HEK293 (cell line): ENCODE data around the gene NAMPT.

Experiments used
- CTCF ChIA-PET: fragments of 350-600 bp; formaldehyde crosslinking; extraction: SDS; loops from one replicate; lab custom pipeline; 2021; ENCODE audit warnings: antibody characterized with exemption; lab: Yijun Ruan, JAX
- POLR2A ChIA-PET: fragments of 300-600 bp; formaldehyde crosslinking; extraction: SDS; loops from one replicate; lab custom pipeline; 2020; ENCODE audit warnings: antibody characterized with exemption, inconsistent platforms; lab: Yijun Ruan, JAX
- H3K27ac ChIP-seq: fragments of 200-500 bp; sonication (Bioruptor generic); 2 replicates; pipeline ENCODE4 v1.5.1; 2014; ENCODE audit warnings: low read depth, low read length, control low read depth, inconsistent platforms; ENCODE audit errors: extremely low read depth
- H3K36me3 ChIP-seq, 2 experiments: fragments of 200-500 bp in 1 of 2; sonication (Bioruptor generic) in 1 of 2; 1 replicate in 1 of 2; 2 replicates in 1 of 2; pipeline ENCODE4 v1.5.1; 2014 to 2017; ENCODE audit warnings: inconsistent platforms in 2 of 2, low read length in 2 of 2; ENCODE audit not compliant: control insufficient read depth in 2 of 2, insufficient read depth in 1 of 2
- H3K4me1 ChIP-seq: fragments of 200-500 bp; sonication (Bioruptor generic); 2 replicates; pipeline ENCODE4 v1.5.1; 2014; ENCODE audit warnings: mild to moderate bottlenecking, low read length, inconsistent platforms; ENCODE audit not compliant: control insufficient read depth, insufficient read depth
- H3K4me3 ChIP-seq: 2 replicates; pipeline ENCODE4 v1.5.1; 2011; ENCODE audit warnings: low read depth, mild to moderate bottlenecking, control low read depth, low read length, moderate library complexity
- H3K9me3 ChIP-seq: fragments of 200-500 bp; sonication (Bioruptor generic); 2 replicates; pipeline ENCODE4 v1.5.1; 2014; ENCODE audit warnings: low read depth, low read length, inconsistent platforms; ENCODE audit not compliant: control insufficient read depth, insufficient read depth
- REPIN1 ChIP-seq: fragments of 450-650 bp; formaldehyde crosslinking; IDR thresholded peaks from 2 replicates; pipeline ENCODE4 v1.5.1; 2017; ENCODE audit warnings: missing biosample characterization, missing genetic modification characterization, low read depth
- ZNF132 ChIP-seq: fragments of 450-650 bp; formaldehyde crosslinking; IDR thresholded peaks from 2 replicates; pipeline ENCODE4 v1.5.1; 2017; ENCODE audit warnings: missing biosample characterization, missing genetic modification characterization, borderline replicate concordance
- ZNF311 ChIP-seq: fragments of 450-650 bp; formaldehyde crosslinking; IDR thresholded peaks from 2 replicates; pipeline ENCODE4 v1.5.1; 2017; ENCODE audit warnings: missing biosample characterization, missing genetic modification characterization, borderline replicate concordance
- ZNF335 ChIP-seq: fragments of 450-650 bp; formaldehyde crosslinking; conservative IDR thresholded peaks from 2 replicates; pipeline ENCODE4 v1.5.1; 2016; ENCODE audit warnings: missing biosample characterization, missing genetic modification characterization
- ZNF341 ChIP-seq: fragments of 450-650 bp; formaldehyde crosslinking; IDR thresholded peaks from 2 replicates; pipeline ENCODE4; 2016; ENCODE audit warnings: low read depth, missing biosample characterization, missing genetic modification characterization
- ZNF350 ChIP-seq: fragments of 450-650 bp; formaldehyde crosslinking; IDR thresholded peaks from 2 replicates; pipeline ENCODE4 v1.5.0; 2017; ENCODE audit warnings: missing biosample characterization, mild to moderate bottlenecking, missing genetic modification characterization
- ZNF391 ChIP-seq: fragments of 450-650 bp; formaldehyde crosslinking; IDR thresholded peaks from 2 replicates; pipeline ENCODE4 v1.5.1; 2016; ENCODE audit warnings: low read depth, missing biosample characterization, missing genetic modification characterization, borderline replicate concordance
- ZNF404 ChIP-seq: fragments of 450-650 bp; formaldehyde crosslinking; IDR thresholded peaks from 2 replicates; pipeline ENCODE4 v1.5.1; 2017; ENCODE audit warnings: missing biosample characterization, missing genetic modification characterization
- ZNF426 ChIP-seq: fragments of 450-650 bp; formaldehyde crosslinking; IDR thresholded peaks from 2 replicates; pipeline ENCODE4 v1.5.1; 2017; ENCODE audit warnings: missing biosample characterization, missing genetic modification characterization, mild to moderate bottlenecking, inconsistent platforms, moderate library complexity
- ZNF596 ChIP-seq: fragments of 450-650 bp; IDR thresholded peaks from 2 replicates; pipeline ENCODE4 v1.5.0; 2018; ENCODE audit warnings: missing biosample characterization, mild to moderate bottlenecking, missing genetic modification characterization, moderate library complexity
- ZNF623 ChIP-seq: fragments of 450-650 bp; formaldehyde crosslinking; IDR thresholded peaks from 2 replicates; pipeline ENCODE4 v1.5.1; 2016; ENCODE audit warnings: missing biosample characterization, missing genetic modification characterization
- ZNF624 ChIP-seq: fragments of 450-650 bp; formaldehyde crosslinking; IDR thresholded peaks from 2 replicates; pipeline ENCODE4 v1.5.1; 2017; ENCODE audit warnings: missing biosample characterization, missing genetic modification characterization
- ZNF785 ChIP-seq: fragments of 450-650 bp; formaldehyde crosslinking; IDR thresholded peaks from 2 replicates; pipeline ENCODE4 v1.5.1; 2016; ENCODE audit warnings: missing biosample characterization, missing genetic modification characterization
- TF ChIP-seq, protein P1 (sequence below): fragments of 450-650 bp; formaldehyde crosslinking; IDR thresholded peaks from 2 replicates; pipeline ENCODE4 v1.5.0; 2017; ENCODE audit warnings: missing biosample characterization, missing genetic modification characterization, borderline replicate concordance
- TF ChIP-seq, protein P2 (sequence below): fragments of 450-650 bp; formaldehyde crosslinking; IDR thresholded peaks from 2 replicates; pipeline ENCODE4 v1.5.1; 2016; ENCODE audit warnings: missing biosample characterization, missing genetic modification characterization
- TF ChIP-seq, protein P3 (sequence below): fragments of 450-650 bp; formaldehyde crosslinking; IDR thresholded peaks from 2 replicates; pipeline ENCODE4 v1.5.1; 2016; ENCODE audit warnings: missing biosample characterization, missing genetic modification characterization

NAMPT gene

GRCh38 chr7:106273009-106273668, 11.6 kb downstream of the NAMPT start (continued):
- TF ChIP-seq, protein P1, sequence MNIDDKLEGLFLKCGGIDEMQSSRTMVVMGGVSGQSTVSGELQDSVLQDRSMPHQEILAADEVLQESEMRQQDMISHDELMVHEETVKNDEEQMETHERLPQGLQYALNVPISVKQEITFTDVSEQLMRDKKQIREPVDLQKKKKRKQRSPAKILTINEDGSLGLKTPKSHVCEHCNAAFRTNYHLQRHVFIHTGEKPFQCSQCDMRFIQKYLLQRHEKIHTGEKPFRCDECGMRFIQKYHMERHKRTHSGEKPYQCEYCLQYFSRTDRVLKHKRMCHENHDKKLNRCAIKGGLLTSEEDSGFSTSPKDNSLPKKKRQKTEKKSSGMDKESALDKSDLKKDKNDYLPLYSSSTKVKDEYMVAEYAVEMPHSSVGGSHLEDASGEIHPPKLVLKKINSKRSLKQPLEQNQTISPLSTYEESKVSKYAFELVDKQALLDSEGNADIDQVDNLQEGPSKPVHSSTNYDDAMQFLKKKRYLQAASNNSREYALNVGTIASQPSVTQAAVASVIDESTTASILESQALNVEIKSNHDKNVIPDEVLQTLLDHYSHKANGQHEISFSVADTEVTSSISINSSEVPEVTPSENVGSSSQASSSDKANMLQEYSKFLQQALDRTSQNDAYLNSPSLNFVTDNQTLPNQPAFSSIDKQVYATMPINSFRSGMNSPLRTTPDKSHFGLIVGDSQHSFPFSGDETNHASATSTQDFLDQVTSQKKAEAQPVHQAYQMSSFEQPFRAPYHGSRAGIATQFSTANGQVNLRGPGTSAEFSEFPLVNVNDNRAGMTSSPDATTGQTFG (tag by site-specific recombination): no peak
- TF ChIP-seq ZNF596 (tag by site-specific recombination) (no peak), ZNF350 (tag by site-specific recombination) (no peak), ZNF132 (tag by site-specific recombination) (no peak), ZNF391 (tag by site-specific recombination) (no peak), ZNF785 (tag by site-specific recombination) (no peak), ZNF341 (tag by site-specific recombination) (no peak), ZNF624 (tag by site-specific recombination) (no peak), ZNF404 (tag by site-specific recombination) (no peak), ZNF311 (tag by site-specific recombination) (no peak)
- TF ChIP-seq, protein P2, sequence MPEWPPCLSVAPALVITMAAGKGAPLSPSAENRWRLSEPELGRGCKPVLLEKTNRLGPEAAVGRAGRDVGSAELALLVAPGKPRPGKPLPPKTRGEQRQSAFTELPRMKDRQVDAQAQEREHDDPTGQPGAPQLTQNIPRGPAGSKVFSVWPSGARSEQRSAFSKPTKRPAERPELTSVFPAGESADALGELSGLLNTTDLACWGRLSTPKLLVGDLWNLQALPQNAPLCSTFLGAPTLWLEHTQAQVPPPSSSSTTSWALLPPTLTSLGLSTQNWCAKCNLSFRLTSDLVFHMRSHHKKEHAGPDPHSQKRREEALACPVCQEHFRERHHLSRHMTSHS (tag by site-specific recombination): no peak

- H3K4me3 ChIP-seq: no peak overlapping the region
- H3K4me1 ChIP-seq: no peaks in the 10 kb centered on the region
- TF ChIP-seq ZNF426 (no peak), REPIN1 (tag by site-specific recombination) (no peak), ZNF623 (tag by site-specific recombination) (no peak), ZNF335 (tag by site-specific recombination) (no peak)
- TF ChIP-seq, protein P3, sequence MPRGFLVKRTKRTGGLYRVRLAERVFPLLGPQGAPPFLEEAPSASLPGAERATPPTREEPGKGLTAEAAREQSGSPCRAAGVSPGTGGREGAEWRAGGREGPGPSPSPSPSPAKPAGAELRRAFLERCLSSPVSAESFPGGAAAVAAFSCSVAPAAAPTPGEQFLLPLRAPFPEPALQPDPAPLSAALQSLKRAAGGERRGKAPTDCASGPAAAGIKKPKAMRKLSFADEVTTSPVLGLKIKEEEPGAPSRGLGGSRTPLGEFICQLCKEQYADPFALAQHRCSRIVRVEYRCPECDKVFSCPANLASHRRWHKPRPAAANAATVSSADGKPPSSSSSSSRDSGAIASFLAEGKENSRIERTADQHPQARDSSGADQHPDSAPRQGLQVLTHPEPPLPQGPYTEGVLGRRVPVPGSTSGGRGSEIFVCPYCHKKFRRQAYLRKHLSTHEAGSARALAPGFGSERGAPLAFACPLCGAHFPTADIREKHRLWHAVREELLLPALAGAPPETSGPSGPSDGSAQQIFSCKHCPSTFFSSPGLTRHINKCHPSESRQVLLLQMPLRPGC (tag by site-specific recombination): no peak
- ChIA-PET CTCF (interaction anchor here (0.7 kb wide), 1 partner anchor 267 kb away, joined by 3 read pairs; no protein-coding TSS in a partner anchor), POLR2A (interaction anchor here (3.5 kb wide), 1 partner anchor 15 kb away, joined by 13 read pairs; the partner anchor contains the start of gene NAMPT)
- H3K36me3 ChIP-seq: peaks cover 34 to 79% of the 10 kb centered on the region in 2 experiments
- no peaks in the 10 kb centered on the region for H3K9me3 ChIP-seq
- H3K27ac ChIP-seq: no peak overlapping the region
Measured at GRCh38 chr7:106270122-106270977, 14.4 kb downstream of the NAMPT start.
